Chondrocyte (in vitro differentiated cells): ENCODE results near the gene RIT1. TPM values are rescaled to one million over a fixed set of nuclear protein-coding genes. Genes with fewer than 3 reads are reported as not detected.

Experiments used
- DNase-seq: peaks from one replicate; pipeline ENCODE4 v3.0.0; 2021; ENCODE audit warnings: mixed read lengths, low spot score
- H3K27ac Mint-ChIP-seq: one replicate; pipeline ENCODE4 v1.8.0; 2021; ENCODE audit warnings: mild to moderate bottlenecking, moderate library complexity, mixed read lengths; ENCODE audit not compliant: unreplicated experiment
- H3K27me3 Mint-ChIP-seq: 2 replicates; pipeline ENCODE4 v1.8.0; 2021; ENCODE audit warnings: low read depth, mixed read lengths
- H3K36me3 Mint-ChIP-seq: 2 replicates; pipeline ENCODE4 v1.8.0; 2021; ENCODE audit warnings: low read depth, mixed read lengths
- H3K4me1 Mint-ChIP-seq: 2 replicates; pipeline ENCODE4 v1.8.0; 2021; ENCODE audit warnings: low read depth, mild to moderate bottlenecking, mixed read lengths
- H3K4me3 Mint-ChIP-seq: one replicate; pipeline ENCODE4 v1.8.0; 2021; ENCODE audit warnings: mild to moderate bottlenecking, moderate library complexity, mixed read lengths; ENCODE audit not compliant: unreplicated experiment
- H3K9me3 Mint-ChIP-seq: 2 replicates; pipeline ENCODE4 v1.8.0; 2021; ENCODE audit warnings: low read depth, mixed read lengths
- CTCF ChIP-seq: fragments of 200-600 bp; sonication (generic); IDR thresholded peaks from 2 replicates; pipeline ENCODE4 v1.5.0; 2021; ENCODE audit warnings: antibody characterized with exemption, mild to moderate bottlenecking, moderate library complexity
- total RNA-seq: library from RNA; stranded (reverse); gene quantifications from 3 replicates; pipeline ENCODE4 v1.2.1, GENCODE V29; 2021

The RIT1 gene
- total RNA-seq, 1 donor from 2014 or later = 51.4 TPM

GRCh38 chr1:155859234-155859829 lies 51.8 kb downstream of the RIT1 start, which contains the start of gene SYT11:
SYT11 (plus strand) TSS chr1:155859567; CDS start chr1:155859762, 195 bp downstream.
- peaks cover 34% of the 10 kb centered on the region for H3K4me1 Mint-ChIP-seq
- H3K9me3 Mint-ChIP-seq = no peaks in the 10 kb centered on the region
- peak within 1 kb of the TSS; percentile 73 for H3K4me3 Mint-ChIP-seq
- TF ChIP-seq CTCF = peak; percentile 32
- H3K27me3 Mint-ChIP-seq = peaks cover 3% of the 10 kb centered on the region
- DNase-seq = peak; percentile 96
- H3K36me3 Mint-ChIP-seq = peaks cover 3% of the 10 kb centered on the region
- peak within 1 kb of the TSS; percentile 74 for H3K27ac Mint-ChIP-seq

- Mint-ChIP-seq H3K4me1 (peaks cover 34% of the 10 kb centered on the region), H3K4me3 (peak overlapping the region; percentile 73), H3K27me3 (peaks cover 3% of the 10 kb centered on the region), H3K9me3 (no peaks in the 10 kb centered on the region), H3K27ac (peak overlapping the region; percentile 74), H3K36me3 (peaks cover 3% of the 10 kb centered on the region)
- DNase-seq = no peak
- TF ChIP-seq CTCF = no peak
These were observed 52.3 kb downstream of the RIT1 start for GRCh38 chr1:155858800-155859233.

GRCh38 chr1:155856975-155857930 lies 53.9 kb downstream of the RIT1 start, which contains the start of gene GON4L:
GON4L (minus strand) TSS chr1:155857214; CDS start chr1:155853780, 3,434 bp downstream.
- peaks cover 13% of the 10 kb centered on the region for H3K36me3 Mint-ChIP-seq
- peak; percentile 90 for DNase-seq
- H3K9me3 Mint-ChIP-seq = no peaks in the 10 kb centered on the region
- no peak for TF ChIP-seq CTCF
- H3K27me3 Mint-ChIP-seq = no peaks in the 10 kb centered on the region
- H3K4me3 Mint-ChIP-seq = peak within 1 kb of the TSS; percentile 95
- H3K27ac Mint-ChIP-seq = peak within 1 kb of the TSS; percentile 97
- H3K4me1 Mint-ChIP-seq = peaks cover 38% of the 10 kb centered on the region

- no peak for DNase-seq
- no peaks in the 10 kb centered on the region for H3K9me3 Mint-ChIP-seq
- peak overlapping the region; percentile 97 for H3K27ac Mint-ChIP-seq
- no peak for TF ChIP-seq CTCF
- peaks cover 16% of the 10 kb centered on the region for H3K36me3 Mint-ChIP-seq
- H3K4me3 Mint-ChIP-seq = peak overlapping the region; percentile 95
- H3K4me1 Mint-ChIP-seq = peaks cover 40% of the 10 kb centered on the region
- no peaks in the 10 kb centered on the region for H3K27me3 Mint-ChIP-seq
These were observed 54.7 kb downstream of the RIT1 start for GRCh38 chr1:155856257-155856974.

- H3K36me3 Mint-ChIP-seq = peaks cover 29% of the 10 kb centered on the region
- no peak for TF ChIP-seq CTCF
- no peaks in the 10 kb centered on the region for H3K9me3 Mint-ChIP-seq
- H3K27me3 Mint-ChIP-seq = no peaks in the 10 kb centered on the region
- no peak overlapping the region for H3K4me3 Mint-ChIP-seq
- no peak for DNase-seq
- peak overlapping the region; percentile 45 for H3K27ac Mint-ChIP-seq
- H3K4me1 Mint-ChIP-seq = peaks cover 21% of the 10 kb centered on the region
These were observed 60.8 kb downstream of the RIT1 start for GRCh38 chr1:155850345-155850744.
